22Rv1 (cell line): ENCODE data around the gene IPO13.

Experiments used
- CTCF ChIP-seq: fragments of 450-650 bp; IDR thresholded peaks from 2 replicates; pipeline ENCODE4 v1.5.1; 2017; ENCODE audit warnings: mild to moderate bottlenecking
- ZFX ChIP-seq: fragments of 450-650 bp; IDR thresholded peaks from 2 replicates; pipeline ENCODE4 v1.6.1; 2017; ENCODE audit warnings: antibody characterized with exemption, borderline replicate concordance

- TF ChIP-seq CTCF = no peak
- TF ChIP-seq ZFX = no peak
Observed at GRCh38 chr1:43908858-43909257, 37.9 kb upstream of the IPO13 start.
